ENCODE results near the gene MKLN1.

The MKLN1 gene

DNA sequence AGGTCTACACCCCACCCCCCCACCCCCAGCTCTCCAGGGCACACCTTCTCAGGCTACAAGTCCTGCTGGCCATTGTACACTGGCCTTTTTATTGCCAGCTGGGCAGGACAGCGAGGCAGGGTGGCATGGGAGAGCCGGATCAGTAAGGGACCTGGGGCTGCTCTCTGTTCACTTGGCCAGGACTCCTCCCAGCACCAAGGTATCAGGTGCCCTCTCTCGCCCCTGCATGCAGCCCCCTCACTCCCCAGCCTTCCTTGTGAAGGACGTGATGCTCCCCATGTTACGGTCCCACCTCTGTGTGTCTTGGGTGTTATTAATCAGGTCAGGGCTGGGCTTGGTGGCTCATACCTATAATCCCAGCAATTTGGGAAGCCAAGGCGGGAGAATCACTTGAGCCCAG, 202.5 kb downstream of the MKLN1 start:
- no peak for DNase-seq (ENCODE audit: low read depth)
- H3K4me3 ChIP-seq (ENCODE audit: low read depth, low read length) = no peak overlapping the region

DNA sequence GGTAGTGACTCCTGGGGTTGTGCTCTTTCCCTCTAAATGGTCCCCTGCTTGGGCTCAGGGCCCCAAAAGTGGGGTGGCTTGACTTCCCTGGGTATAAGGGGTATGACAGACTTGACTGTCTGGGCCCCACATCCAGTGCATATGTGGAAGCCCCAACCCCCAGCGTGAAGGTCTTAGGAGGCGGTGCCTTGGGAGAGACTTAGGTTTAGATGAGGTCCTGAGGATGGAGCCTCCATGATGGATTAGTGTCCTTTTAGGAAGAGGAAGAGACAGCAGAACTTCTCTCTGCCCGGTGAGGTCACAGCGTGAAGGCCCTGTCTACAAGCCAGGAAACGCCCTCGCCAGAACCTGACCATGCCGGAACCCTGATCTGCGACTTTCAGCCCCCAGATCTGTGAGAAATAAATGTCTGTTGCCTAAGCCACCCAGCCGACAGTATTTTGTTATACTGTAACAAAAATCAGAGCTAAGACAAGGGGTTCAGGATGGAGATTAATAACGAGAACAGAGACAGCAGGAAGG, 205.0 kb downstream of the MKLN1 start:
- DNase-seq (ENCODE audit: low read depth) = no peak
- H3K4me3 ChIP-seq (ENCODE audit: low read depth, low read length) = no peak overlapping the region

DNA sequence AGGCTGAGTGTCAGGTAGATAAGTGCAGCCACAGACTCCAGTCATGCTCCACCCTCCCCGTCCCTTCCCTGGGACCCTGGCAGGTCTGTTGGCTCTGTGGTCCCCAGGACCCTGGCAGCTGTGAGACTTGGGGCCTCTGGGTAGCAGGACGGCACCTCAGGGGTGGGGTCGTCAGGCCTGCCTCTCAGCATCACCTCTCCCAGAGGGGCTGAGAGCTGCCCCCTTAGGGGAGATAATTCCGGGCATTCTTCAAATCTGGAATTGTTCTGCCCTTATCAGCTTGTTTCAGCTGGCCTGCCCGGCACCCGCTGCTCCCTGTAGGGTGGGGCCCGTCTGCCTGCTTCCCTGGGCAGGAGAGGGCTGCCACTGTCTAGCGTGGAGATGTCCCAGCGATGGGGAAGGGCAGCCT, 205.5 kb downstream of the MKLN1 start:
- no peak overlapping the region for H3K4me3 ChIP-seq (ENCODE audit: low read depth, low read length)
- no peak for DNase-seq (ENCODE audit: low read depth)

DNA sequence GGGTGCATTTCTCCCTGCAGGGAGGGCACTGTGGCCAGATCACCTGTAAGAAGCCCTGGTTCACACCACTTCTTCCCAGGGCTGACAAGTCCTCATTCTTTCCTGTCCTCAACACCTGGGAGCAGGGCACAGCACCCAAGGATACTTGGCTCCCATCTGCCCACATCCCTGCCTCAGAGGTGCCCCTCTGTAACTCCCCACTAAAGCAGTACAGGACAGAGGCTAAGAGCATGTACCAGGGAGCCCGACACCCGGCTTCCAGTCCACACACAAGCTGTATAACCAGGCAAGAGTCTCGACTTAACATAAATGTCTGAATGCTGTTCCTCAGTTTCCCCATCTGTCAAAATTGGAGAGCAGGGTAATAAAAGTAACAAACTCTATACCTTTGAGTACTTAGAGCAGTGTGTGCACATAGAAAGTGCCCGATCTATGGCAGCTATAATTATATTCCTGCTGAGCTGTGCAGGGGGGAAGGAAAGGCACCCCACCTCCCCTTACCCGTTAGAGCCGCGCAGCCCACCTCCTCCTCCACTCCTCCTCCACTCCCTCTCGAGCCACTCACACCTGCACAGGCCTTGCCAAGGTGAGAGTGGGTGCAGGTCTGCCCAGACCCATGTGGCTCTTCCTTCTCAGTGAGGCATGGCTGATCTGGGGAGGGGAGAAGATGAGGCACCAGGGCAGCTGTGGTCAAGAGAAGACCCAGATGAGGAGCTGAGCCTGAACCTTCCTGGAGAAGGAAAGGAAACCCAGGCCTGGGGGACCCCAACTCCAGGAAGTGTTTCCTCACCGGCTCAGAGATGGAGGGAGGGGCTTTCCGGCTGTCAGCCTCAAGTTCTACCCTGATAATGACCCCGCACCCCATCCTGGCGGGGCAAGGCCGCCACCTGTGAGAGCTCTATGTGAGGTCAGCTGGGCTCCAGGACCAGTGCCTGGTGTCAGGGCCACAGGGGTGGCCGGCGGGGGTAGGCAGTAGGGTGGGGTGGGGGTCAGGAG, 206.2 kb downstream of the MKLN1 start:
- no peak for DNase-seq (ENCODE audit: low read depth)
- H3K4me3 ChIP-seq (ENCODE audit: low read depth, low read length) = no peak overlapping the region

DNA sequence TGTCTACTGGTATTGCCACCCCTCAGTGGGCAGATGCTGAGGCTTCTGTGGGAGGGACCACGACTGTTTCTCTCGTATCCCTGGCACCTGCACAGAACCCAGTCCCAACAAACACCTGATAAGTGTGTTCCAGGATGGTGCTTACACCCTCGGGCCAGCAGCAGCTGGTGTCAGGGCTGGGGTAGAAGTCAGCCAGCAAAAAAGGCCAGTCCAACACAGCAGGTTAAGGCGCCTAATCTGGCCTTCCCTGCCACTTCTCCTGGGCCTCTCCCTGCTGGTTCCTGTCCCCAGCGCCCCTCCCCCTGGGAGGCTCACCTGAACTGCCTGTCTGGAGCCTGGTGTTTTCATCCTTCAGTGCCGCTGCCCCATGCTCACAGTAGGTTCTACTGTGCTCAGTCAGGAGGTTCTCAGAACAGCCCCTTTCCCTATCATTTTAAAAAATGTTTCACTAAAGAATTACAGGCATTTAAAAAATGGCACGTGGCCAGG, 208.7 kb downstream of the MKLN1 start:
- DNase-seq (ENCODE audit: low read depth) = no peak
- H3K4me3 ChIP-seq (ENCODE audit: low read depth, low read length) = no peak overlapping the region

DNA sequence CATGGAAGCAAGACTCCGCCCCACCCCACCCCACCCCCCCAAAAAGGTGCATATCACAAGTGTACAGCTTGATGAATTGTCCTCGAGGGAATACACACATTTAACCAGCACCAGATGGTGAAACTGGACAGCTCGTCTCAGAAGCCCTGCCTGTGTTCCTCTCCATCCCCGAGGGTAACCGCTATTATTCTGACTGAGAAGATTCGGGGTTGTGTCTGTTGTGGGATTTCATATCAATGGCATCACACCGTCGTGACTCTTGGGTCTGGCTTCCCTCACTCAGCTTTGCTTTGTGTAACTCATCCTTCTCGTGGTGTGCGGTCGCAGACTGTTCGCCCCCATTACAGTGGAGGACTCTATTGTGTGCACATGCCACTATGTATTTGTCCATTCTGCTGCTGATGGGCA, 209.9 kb downstream of the MKLN1 start:
- DNase-seq (ENCODE audit: low read depth) = no peak

DNA sequence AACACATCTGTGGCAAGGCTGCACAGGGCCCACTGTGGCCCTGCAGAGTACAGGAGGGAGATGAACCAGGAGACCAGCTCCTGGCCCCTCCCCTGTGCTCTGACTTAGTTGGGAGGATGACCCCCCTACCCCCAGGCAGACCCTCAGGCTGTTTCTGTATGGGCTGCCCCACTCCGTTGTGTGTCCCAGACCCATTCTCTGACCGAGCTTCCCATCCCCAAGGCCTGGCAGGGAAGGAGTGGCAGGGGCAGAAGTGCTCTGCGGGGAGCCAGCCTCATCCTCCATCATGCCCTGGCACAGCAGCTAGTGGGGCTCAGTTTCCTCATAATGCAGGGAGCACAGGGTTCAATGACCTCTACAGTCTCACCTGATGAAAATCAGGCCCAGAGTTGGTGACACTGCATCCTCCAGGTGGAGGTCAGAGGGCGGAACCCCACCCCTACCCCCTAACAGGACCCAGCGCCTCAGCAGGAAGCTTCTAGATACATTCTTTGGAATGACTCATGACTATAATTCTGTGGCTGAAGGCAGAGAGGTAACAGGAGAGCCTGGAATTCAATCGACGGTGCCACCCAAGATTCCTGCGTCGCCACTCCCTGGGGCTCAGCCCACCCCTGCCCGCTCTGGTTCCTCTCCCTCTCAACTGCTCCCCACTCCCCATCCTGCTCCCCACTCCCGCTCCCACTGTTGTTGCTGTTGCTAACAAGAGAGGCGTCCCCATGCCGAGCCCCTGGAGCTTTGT, 210.6 kb downstream of the MKLN1 start:
- H3K4me3 ChIP-seq (ENCODE audit: low read depth, low read length) = no peak overlapping the region

More for the DNA sequence above, 209.9 kb downstream of the MKLN1 start:
- no peak overlapping the region for H3K4me3 ChIP-seq (ENCODE audit: low read depth, low read length)

DNA sequence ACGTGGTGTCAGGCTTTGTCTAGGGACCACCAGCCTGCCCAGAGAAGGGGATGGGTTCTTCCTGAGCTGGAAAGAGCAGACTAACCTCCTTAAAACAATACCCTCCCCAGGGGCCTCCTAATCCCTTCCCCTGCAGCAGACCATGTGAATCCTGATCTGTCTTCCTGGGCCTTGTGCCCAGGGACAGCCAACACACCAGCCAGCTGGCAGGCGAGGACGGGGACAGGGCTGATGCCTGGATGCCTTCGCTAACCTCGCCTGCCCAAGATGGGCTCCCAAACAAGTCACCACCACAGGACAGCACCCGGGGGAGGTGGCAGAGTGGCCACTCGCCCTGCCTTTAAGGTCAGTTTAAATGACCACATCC, 211.1 kb downstream of the MKLN1 start:
- DNase-seq (ENCODE audit: low read depth) = no peak
- no peak overlapping the region for H3K4me3 ChIP-seq (ENCODE audit: low read depth, low read length)

More for the DNA sequence above, 210.6 kb downstream of the MKLN1 start:
- no peak for DNase-seq (ENCODE audit: low read depth)

DNA sequence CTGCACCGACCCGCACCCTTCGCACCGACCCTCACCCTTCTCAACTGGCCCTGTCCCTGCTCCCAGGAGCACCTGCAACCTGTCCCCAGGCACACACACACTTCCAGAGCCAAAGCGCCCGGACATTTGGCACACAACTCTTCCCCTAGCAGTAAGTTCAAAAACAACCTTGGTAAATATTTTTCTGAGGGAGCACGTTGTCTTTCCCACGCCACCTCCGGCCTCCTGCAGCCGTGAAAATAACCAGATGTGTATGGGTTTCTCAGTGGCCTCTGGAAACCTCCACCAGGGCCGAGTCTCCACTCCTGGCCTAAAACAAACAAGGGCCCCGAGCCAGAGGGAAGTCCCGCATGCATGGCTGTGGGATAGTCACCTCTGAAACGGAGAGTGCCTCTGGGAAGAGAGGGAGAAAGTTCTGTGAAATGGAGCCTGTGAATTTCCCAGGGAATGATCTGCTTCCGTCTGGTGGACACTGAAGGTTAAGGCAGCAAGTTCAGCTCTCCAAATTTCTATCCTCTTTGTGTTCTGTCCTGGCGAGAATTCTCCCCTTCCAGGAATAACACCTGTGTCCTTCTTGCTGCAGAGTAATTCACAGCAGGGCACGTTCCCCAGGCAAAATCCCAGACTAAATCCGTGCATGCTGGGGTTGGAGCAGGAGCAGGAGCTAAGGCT, 213.0 kb downstream of the MKLN1 start:
- H3K4me3 ChIP-seq (ENCODE audit: low read depth, low read length) = no peak overlapping the region
- no peak for DNase-seq (ENCODE audit: low read depth)

DNA sequence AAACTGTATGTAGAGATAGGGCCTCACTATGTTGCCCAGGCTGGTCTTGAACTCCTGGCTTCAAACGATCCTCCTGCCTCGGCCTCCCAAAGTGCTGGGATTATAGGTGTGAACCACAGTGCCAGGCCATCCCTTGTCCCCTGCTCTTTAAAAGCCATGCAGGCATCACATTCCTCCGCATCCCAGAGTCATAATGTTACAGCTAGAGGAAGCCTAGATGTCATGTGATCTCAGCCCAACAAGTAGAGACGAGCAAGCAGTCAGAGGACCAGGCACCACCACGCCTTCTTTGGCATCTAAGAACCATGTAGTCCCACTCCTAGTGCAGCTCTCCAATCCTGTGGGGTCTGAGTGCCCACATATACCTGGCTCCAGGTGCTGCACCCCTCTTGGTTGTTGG, 215.6 kb downstream of the MKLN1 start:
- H3K4me3 ChIP-seq (ENCODE audit: low read depth, low read length) = no peak overlapping the region
- no peak for DNase-seq (ENCODE audit: low read depth)

DNA sequence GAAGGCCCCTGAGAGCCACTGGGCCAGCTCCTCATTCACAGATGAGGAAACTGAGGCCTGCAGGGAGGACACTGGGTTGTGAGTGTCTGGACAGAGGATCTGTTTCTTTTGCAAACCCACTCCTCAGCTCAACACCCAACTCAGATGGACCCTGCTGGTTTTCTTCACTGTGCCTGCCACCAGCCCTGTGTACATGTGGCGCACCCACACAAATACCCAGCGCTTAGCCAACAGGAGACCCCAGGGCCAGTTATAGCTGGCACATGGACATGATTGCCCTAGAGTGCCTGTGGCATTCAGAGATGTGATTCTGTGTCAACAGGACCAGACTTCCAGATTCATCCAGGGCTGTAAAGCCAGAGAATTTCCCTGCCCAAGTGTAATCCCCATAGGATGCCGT, 216.3 kb downstream of the MKLN1 start:
- H3K4me3 ChIP-seq (ENCODE audit: low read depth, low read length) = no peak overlapping the region

DNA sequence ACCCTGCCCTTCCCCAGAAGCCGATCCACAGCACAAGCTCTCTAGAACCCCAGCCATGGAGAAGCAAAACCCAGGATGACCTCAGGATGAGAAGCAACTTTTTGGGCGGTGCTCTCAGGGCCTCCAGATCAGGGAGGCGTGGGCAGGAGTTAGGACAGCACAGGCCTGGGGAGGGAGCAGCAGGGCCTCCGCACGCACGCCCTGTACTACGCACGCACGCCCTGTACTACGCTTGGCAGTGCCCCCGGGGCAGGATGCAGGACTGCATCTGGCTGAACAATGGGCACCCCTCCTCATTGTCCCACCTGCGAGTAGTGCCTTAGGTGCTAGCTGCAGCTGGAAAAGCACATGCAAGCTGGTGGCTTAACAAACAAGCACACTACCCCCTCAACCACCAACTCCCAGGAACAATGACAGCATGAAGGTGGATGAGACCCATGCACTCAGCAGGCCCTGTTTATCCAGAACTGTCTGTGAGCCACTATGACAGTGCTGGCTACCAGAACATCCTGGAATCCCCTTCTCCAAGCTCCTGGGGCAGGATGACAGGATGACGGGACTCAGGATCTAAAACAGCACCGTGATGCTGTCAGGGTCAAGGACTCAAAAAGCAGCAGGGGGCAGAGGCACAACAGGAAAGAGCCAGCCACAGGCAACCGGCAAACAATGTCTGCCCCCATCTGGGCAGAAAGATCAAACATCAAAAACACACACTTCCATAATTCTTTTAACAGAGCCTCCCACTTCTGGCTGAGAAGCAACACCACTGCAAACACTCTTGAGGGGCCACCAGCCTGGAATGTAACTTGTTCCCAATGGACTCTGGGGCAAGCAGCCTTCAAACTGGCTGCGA, 217.0 kb downstream of the MKLN1 start:
- no peak for DNase-seq (ENCODE audit: low read depth)
- H3K4me3 ChIP-seq (ENCODE audit: low read depth, low read length) = no peak overlapping the region

More for the DNA sequence above, 216.3 kb downstream of the MKLN1 start:
- DNase-seq (ENCODE audit: low read depth) = no peak

DNA sequence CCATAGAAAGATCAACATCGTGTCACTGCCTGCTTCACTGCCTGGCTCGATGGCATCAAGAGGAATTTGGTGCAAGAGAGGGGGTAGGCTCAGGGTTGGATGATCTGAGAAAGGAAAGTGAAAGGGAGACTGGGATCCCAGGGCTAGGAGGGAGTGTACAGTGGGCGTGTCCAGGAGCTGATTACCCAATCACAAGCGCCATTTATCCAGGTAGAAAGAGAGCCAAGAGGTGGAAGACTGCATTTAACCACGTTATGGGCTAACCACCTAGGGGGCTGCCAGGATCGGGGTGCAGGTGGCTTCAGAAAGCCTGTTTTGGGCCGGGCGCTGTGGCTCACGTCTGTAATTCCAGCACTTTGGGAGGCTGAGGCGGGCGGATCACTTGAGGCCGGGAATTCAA, 218.4 kb downstream of the MKLN1 start:
- no peak for DNase-seq (ENCODE audit: low read depth)
- H3K4me3 ChIP-seq (ENCODE audit: low read depth, low read length) = no peak overlapping the region
